A549 (cell line): Measurements from ENCODE around the gene FNIP2.

Source experiments
- CHD2 ChIP-seq: fragments of 150-350 bp; IDR thresholded peaks from 2 replicates; pipeline ENCODE4 v1.6.1; 2014; ENCODE audit warnings: low read length; ENCODE audit not compliant: partially characterized antibody
- MAX ChIP-seq: IDR thresholded peaks from 2 replicates; pipeline ENCODE4 v1.6.1; 2012
- POLR2A ChIP-seq: IDR thresholded peaks from 2 replicates; pipeline ENCODE4 v1.6.1; 2012; ENCODE audit warnings: mild to moderate bottlenecking, low read length
- TFCP2L1 ChIP-seq: fragments of 250-450 bp; sonication (Bioruptor Pico); IDR thresholded peaks from 2 replicates; pipeline ENCODE4 v1.5.0; 2021; ENCODE audit warnings: mild to moderate bottlenecking

GRCh38 chr4:158903472-158904043, 134.7 kb downstream of the FNIP2 start:
- TF ChIP-seq CHD2, result no peak
- no peak for TF ChIP-seq POLR2A
- no peak for TF ChIP-seq TFCP2L1
- no peak for TF ChIP-seq MAX
